H1 (cell line): ENCODE data around the gene TMEM63A. TPM values are rescaled to one million over a fixed set of nuclear protein-coding genes. Genes with fewer than 3 reads are reported as not detected.
A peak's percentile ranks its signal among the peaks of the same experiment; 100 is the strongest.

Experiments
- ATF3 ChIP-seq: IDR thresholded peaks from 2 replicates; pipeline ENCODE4 v1.6.1; 2011; ENCODE audit warnings: low read depth, mild to moderate bottlenecking, low read length; ENCODE audit not compliant: insufficient read depth
- BCL11A ChIP-seq, 2 experiments: IDR thresholded peaks; one replicate each; pipeline ENCODE4 v1.6.1; 2011; ENCODE audit warnings: low read depth in 2 of 2, low read length in 2 of 2, mild to moderate bottlenecking in 2 of 2
- CBX5 ChIP-seq: fragments of 300-800, 300-1000 bp; sonication (generic); IDR thresholded peaks from 2 replicates; pipeline ENCODE4 v1.7.1; 2016; ENCODE audit warnings: antibody characterized with exemption, low read length, low read depth
- CEBPB ChIP-seq: IDR thresholded peaks from 2 replicates; pipeline ENCODE4 v1.6.1; 2012; ENCODE audit warnings: low read depth, low read length
- CHD1 ChIP-seq: IDR thresholded peaks from 2 replicates; pipeline ENCODE4 v1.6.1; 2012; ENCODE audit warnings: low read depth, low read length, improper control_type of control experiment
- CHD2 ChIP-seq: IDR thresholded peaks from 2 replicates; pipeline ENCODE4 v1.6.1; 2012; ENCODE audit warnings: low read length, improper control_type of control experiment
- FOSL1 ChIP-seq: IDR thresholded peaks from 2 replicates; pipeline ENCODE4 v1.6.1; 2011; ENCODE audit warnings: mild to moderate bottlenecking, low read depth, low read length, moderate library complexity; ENCODE audit not compliant: insufficient read depth
- MAFK ChIP-seq: IDR thresholded peaks from 2 replicates; pipeline ENCODE4 v1.6.1; 2012; ENCODE audit warnings: low read depth, mild to moderate bottlenecking, improper control_type of control experiment, low read length
- NANOG ChIP-seq: IDR thresholded peaks from 2 replicates; pipeline ENCODE4 v1.6.1; 2011; ENCODE audit warnings: low read length, low read depth, mild to moderate bottlenecking, inconsistent platforms; ENCODE audit not compliant: insufficient read depth, poor library complexity, severe bottlenecking
- POLR2AphosphoS5 ChIP-seq: IDR thresholded peaks from 2 replicates; pipeline ENCODE4 v1.6.1; 2011; ENCODE audit warnings: low read depth, low read length
- RBBP5 ChIP-seq: IDR thresholded peaks from 2 replicates; pipeline ENCODE4 v1.7.1; 2012; ENCODE audit warnings: low read depth, mild to moderate bottlenecking, inconsistent platforms, low read length, moderate library complexity, borderline replicate concordance
- RFX5 ChIP-seq: IDR thresholded peaks from 2 replicates; pipeline ENCODE4 v1.6.1; 2011; ENCODE audit warnings: low read depth, low read length, improper control_type of control experiment, borderline replicate concordance
- SAP30 ChIP-seq: fragments of 300-600 bp; sonication (generic); IDR thresholded peaks from 2 replicates; pipeline ENCODE4 v1.7.1; 2012; ENCODE audit warnings: low read length, moderate library complexity, mild to moderate bottlenecking, inconsistent platforms; ENCODE audit not compliant: insufficient read depth, insufficient replicate concordance
- SIN3A ChIP-seq, 2 experiments: IDR thresholded peaks in 1 of 2; conservative IDR thresholded peaks in 1 of 2; 2 replicates each; pipeline ENCODE4 v1.6.1; 2011 to 2012; ENCODE audit warnings: low read length in 2 of 2, improper control_type of control experiment in 1 of 2, low read depth in 1 of 2, mild to moderate bottlenecking in 1 of 2
- SIX5 ChIP-seq: IDR thresholded peaks from 2 replicates; pipeline ENCODE4 v1.6.1; 2011; ENCODE audit warnings: mild to moderate bottlenecking, low read depth, low read length
- SP2 ChIP-seq: IDR thresholded peaks from 2 replicates; pipeline ENCODE4 v1.6.1; 2012; ENCODE audit warnings: mild to moderate bottlenecking, low read length, inconsistent platforms
- polyA plus RNA-seq, 7 experiments: library from polyadenylated mRNA; depleted of rRNA in 3 of 7; stranded (reverse) in 5 of 7; unstranded in 2 of 7; fragments of >200 nt in 5 of 7; fragments of 200-250 nt in 2 of 7; gene quantifications; 1 replicate in 5 of 7; 2 replicates in 1 of 7; 4 replicates in 1 of 7; pipeline versions ENCODE4 v1.2.1 to v1.2.3, GENCODE V29; 2011 to 2013; ENCODE audit warnings: missing spikeins in 2 of 7, mixed read lengths in 2 of 7
- total RNA-seq: library from RNA; stranded (reverse); fragmentation: NEBNext Ultra II Directional; extraction: Animal tissue kit (Norgen Biotek cat#: 25700); gene quantifications from 2 replicates; pipeline ENCODE4 v1.2.1, GENCODE V29; 2021

The TMEM63A gene
- total and polyA plus RNA-seq, 2 of the 8 experiments (the other 6 are each of a cell fraction or from before 2014, with no cell fraction given) = 26.1 to 55.4 TPM

GRCh38 chr1:225881959-225882693 lies at the start of gene TMEM63A (continued):
- no peak for TF ChIP-seq CEBPB
- no peak for TF ChIP-seq SAP30
- no peak for TF ChIP-seq ATF3
- TF ChIP-seq CHD2 = no peak
- TF ChIP-seq NANOG = no peak
- no peak for TF ChIP-seq BCL11A (IDR thresholded peaks at IDR 0.05; ENCODE audit: low read depth in 2 of 2, low read length in 2 of 2)
- no peak for TF ChIP-seq SIX5
- TF ChIP-seq MAFK = no peak
- TF ChIP-seq SP2 = no peak
- TF ChIP-seq CBX5 = no peak
- no peak; the same call in 1 of the 2 replicates for TF ChIP-seq POLR2AphosphoS5
- peak; percentile 92 for TF ChIP-seq RBBP5
- TF ChIP-seq SIN3A (conservative IDR thresholded peaks at IDR 0.05 in 1 of 2, IDR thresholded peaks at IDR 0.05 in 1 of 2; ENCODE audit: low read depth in 1 of 2, low read length in 2 of 2) = no peak; a peak in 1 of 4 replicates
- TF ChIP-seq FOSL1 = no peak
- no peak for TF ChIP-seq RFX5
- no peak for TF ChIP-seq CHD1
